GM19035 (cell line): ENCODE data around the gene SHANK3.

Source experiments
- ATAC-seq: cut with Tn5 transposase; IDR thresholded peaks from one replicate; pipeline ENCODE4 v1.9.1; 2021; ENCODE audit not compliant: unreplicated experiment

The SHANK3 gene

GRCh38 chr22:50711446-50712340 is 39.1 kb downstream of the SHANK3 start:
- no peak for ATAC-seq

GRCh38 chr22:50712341-50713007 is 39.9 kb downstream of the SHANK3 start:
- ATAC-seq, result no peak

GRCh38 chr22:50713008-50713385 is 40.4 kb downstream of the SHANK3 start:
- no peak for ATAC-seq

GRCh38 chr22:50713571-50714056 is 41.0 kb downstream of the SHANK3 start:
- no peak for ATAC-seq

- no peak for ATAC-seq
Observed at GRCh38 chr22:50714150-50714549, 41.5 kb downstream of the SHANK3 start.

- ATAC-seq, result no peak
Observed at GRCh38 chr22:50714631-50715179, 42.1 kb downstream of the SHANK3 start.

- ATAC-seq, result no peak
Observed at GRCh38 chr22:50715250-50715649, 42.6 kb downstream of the SHANK3 start.

GRCh38 chr22:50715776-50716175 is 43.2 kb downstream of the SHANK3 start:
- no peak for ATAC-seq

- ATAC-seq, result no peak
Observed at GRCh38 chr22:50716290-50717024, 43.8 kb downstream of the SHANK3 start.

GRCh38 chr22:50717709-50718351 is 45.2 kb downstream of the SHANK3 start:
- no peak for ATAC-seq

GRCh38 chr22:50718352-50718709 is 45.7 kb downstream of the SHANK3 start:
- no peak for ATAC-seq

- no peak for ATAC-seq
Observed at GRCh38 chr22:50719814-50720300, 47.2 kb downstream of the SHANK3 start.

- no peak for ATAC-seq
Observed at GRCh38 chr22:50720301-50721256, 48.0 kb downstream of the SHANK3 start.

GRCh38 chr22:50721257-50721844 is 48.7 kb downstream of the SHANK3 start:
- ATAC-seq, result no peak

GRCh38 chr22:50722048-50722701 is 49.6 kb downstream of the SHANK3 start:
- no peak for ATAC-seq
